ENCODE results near the gene TAAR8.

DNA sequence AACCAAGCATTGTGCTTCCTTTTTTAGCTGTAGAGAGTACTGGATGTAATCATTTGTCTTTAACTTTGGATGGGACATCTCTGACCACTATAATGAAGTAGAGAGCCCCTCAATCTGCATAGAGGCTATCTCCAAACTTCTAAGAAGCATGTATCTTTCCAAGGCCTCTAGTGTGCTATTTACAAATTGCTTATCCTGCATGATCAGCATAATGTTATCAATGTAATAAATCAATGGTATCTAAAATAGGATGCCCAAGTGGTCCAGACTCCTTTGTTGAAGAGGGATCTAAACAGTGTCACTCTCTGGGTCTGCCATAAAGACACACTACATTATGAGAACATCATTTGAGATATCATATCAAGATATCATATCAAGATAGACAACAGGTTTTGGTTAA, 7.6 kb upstream of the TAAR8 start:
- TF ChIP-seq, protein P1, sequence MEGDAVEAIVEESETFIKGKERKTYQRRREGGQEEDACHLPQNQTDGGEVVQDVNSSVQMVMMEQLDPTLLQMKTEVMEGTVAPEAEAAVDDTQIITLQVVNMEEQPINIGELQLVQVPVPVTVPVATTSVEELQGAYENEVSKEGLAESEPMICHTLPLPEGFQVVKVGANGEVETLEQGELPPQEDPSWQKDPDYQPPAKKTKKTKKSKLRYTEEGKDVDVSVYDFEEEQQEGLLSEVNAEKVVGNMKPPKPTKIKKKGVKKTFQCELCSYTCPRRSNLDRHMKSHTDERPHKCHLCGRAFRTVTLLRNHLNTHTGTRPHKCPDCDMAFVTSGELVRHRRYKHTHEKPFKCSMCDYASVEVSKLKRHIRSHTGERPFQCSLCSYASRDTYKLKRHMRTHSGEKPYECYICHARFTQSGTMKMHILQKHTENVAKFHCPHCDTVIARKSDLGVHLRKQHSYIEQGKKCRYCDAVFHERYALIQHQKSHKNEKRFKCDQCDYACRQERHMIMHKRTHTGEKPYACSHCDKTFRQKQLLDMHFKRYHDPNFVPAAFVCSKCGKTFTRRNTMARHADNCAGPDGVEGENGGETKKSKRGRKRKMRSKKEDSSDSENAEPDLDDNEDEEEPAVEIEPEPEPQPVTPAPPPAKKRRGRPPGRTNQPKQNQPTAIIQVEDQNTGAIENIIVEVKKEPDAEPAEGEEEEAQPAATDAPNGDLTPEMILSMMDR (IDR thresholded peaks at IDR 0.05): no peak
- TF ChIP-seq POLR2A (IDR thresholded peaks at IDR 0.05): no peak

Data from esophagus squamous epithelium (tissue), 4 donors.